Coronary artery (tissue), 2 donors: ENCODE data around the gene NEO1.

Experiments
- DNase-seq: peaks from one replicate; pipeline ENCODE4 v3.0.0-alpha.2; 2017; ENCODE audit warnings: low spot score
- H3K27ac ChIP-seq, 2 donors: fragments of 200-600 bp; sonication (generic); one replicate each; pipeline ENCODE4 v1.5.1; 2016 to 2019
- H3K4me3 ChIP-seq: fragments of 200-600 bp; sonication (generic); 2 replicates; pipeline ENCODE4 v1.5.1; 2016; ENCODE audit warnings: mild to moderate bottlenecking, moderate library complexity
- CTCF ChIP-seq: fragments of 200-600 bp; sonication (generic); IDR thresholded peaks from one replicate; pipeline ENCODE4 v1.5.1; 2019; ENCODE audit warnings: antibody characterized with exemption

The NEO1 gene

GRCh38 chr15:73074241-73074640, 22.0 kb downstream of the NEO1 start:
- H3K4me3 ChIP-seq: no peak overlapping the region
- DNase-seq: no peak
- no peak for TF ChIP-seq CTCF
- no peak overlapping the region for H3K27ac ChIP-seq

GRCh38 chr15:73075160-73075859, 23.0 kb downstream of the NEO1 start:
- DNase-seq: no peak
- H3K27ac ChIP-seq: peak overlapping the region in 1 of 2 donors; percentile 45
- peak overlapping the region; percentile 32 for H3K4me3 ChIP-seq
- TF ChIP-seq CTCF: no peak

GRCh38 chr15:73078291-73078690, 26.0 kb downstream of the NEO1 start:
- no peak for TF ChIP-seq CTCF
- Histone ChIP-seq H3K4me3 (no peak overlapping the region), H3K27ac (no peak overlapping the region)
- no peak for DNase-seq

GRCh38 chr15:73078722-73079121, 26.5 kb downstream of the NEO1 start:
- Histone ChIP-seq H3K27ac (no peak overlapping the region), H3K4me3 (no peak overlapping the region)
- no peak for DNase-seq
- no peak for TF ChIP-seq CTCF

GRCh38 chr15:73079565-73079964, 27.3 kb downstream of the NEO1 start:
- TF ChIP-seq CTCF: no peak
- DNase-seq: no peak
- H3K27ac ChIP-seq: no peak overlapping the region
- H3K4me3 ChIP-seq: no peak overlapping the region

- no peak overlapping the region for H3K27ac ChIP-seq
- H3K4me3 ChIP-seq: no peak overlapping the region
- DNase-seq: no peak
- TF ChIP-seq CTCF: peak; percentile 70
These were observed 29.2 kb downstream of the NEO1 start for GRCh38 chr15:73081321-73081958.

- Histone ChIP-seq H3K27ac (no peak overlapping the region), H3K4me3 (no peak overlapping the region)
- DNase-seq: no peak
- TF ChIP-seq CTCF: no peak
These were observed 30.5 kb downstream of the NEO1 start for GRCh38 chr15:73082812-73083211.
